ENCODE data around the gene KRTAP10-8. TPM values are rescaled to one million over a fixed set of nuclear protein-coding genes. Genes with fewer than 3 reads are reported as not detected.
A peak's percentile ranks its signal among the peaks of the same experiment; 100 is the strongest.

Gene KRTAP10-8
- total RNA-seq, 1 experiment from 2014 or later: not detected

- in situ Hi-C loops (cut with HindIII; ENCODE audit: low pct_unique_long_range_greater_than_20kb, low sequenced_read_pairs) (no loop called here), intact Hi-C loops (cut with micrococcal nuclease; ENCODE audit: unreplicated experiment) (no loop called here)
- ChIA-PET CTCF (no interaction called here), POLR2A (no interaction called here)
- H3K27me3 ChIP-seq (ENCODE audit: control insufficient read depth, insufficient read depth, low read length): no peaks in the 10 kb centered on the region
- peaks cover 2% of the 10 kb centered on the region; the same call in 1 of the 2 replicates for H3K9me3 ChIP-seq (ENCODE audit: control insufficient read depth, insufficient read depth, low read depth, low read length)
- TF ChIP-seq SIN3A (IDR thresholded peaks at IDR 0.05; ENCODE audit: borderline replicate concordance, insufficient read depth, low read depth, low read length) (no peak), CTCF (IDR thresholded peaks at IDR 0.05) (peak; percentile 17; the same call in 1 of the 2 replicates), POLR2AphosphoS5 (IDR thresholded peaks at IDR 0.05; ENCODE audit: low read depth, low read length) (no peak)
- H3K36me3 ChIP-seq (ENCODE audit: control insufficient read depth, insufficient read depth, low read length): no peaks in the 10 kb centered on the region
- no peak for DNase-seq (ENCODE audit: low read depth, low spot score)
- ATAC-seq: no peak
- H3K4me1 ChIP-seq (ENCODE audit: control insufficient read depth, insufficient read depth, low read length): no peaks in the 10 kb centered on the region
- no peak overlapping the region for H3K27ac ChIP-seq (ENCODE audit: low read length)
- H3K4me3 ChIP-seq (ENCODE audit: low read depth in 2 of 2, low read length in 2 of 2): no peak overlapping the region
- BruUV-seq (replicated peaks): no TSS peak
Measured at GRCh38 chr21:44618504-44618903, 6.6 kb downstream of the KRTAP10-8 start.

- no TSS peak for BruUV-seq (replicated peaks)
- intact Hi-C loops (cut with micrococcal nuclease; ENCODE audit: unreplicated experiment) (no loop called here), in situ Hi-C loops (cut with HindIII; ENCODE audit: low pct_unique_long_range_greater_than_20kb, low sequenced_read_pairs) (no loop called here)
- no peaks in the 10 kb centered on the region for H3K4me1 ChIP-seq (ENCODE audit: control insufficient read depth, insufficient read depth, low read length)
- no peaks in the 10 kb centered on the region for H3K36me3 ChIP-seq (ENCODE audit: control insufficient read depth, insufficient read depth, low read length)
- ATAC-seq (no peak), DNase-seq (ENCODE audit: low read depth, low spot score) (no peak)
- H3K9me3 ChIP-seq (ENCODE audit: control insufficient read depth, insufficient read depth, low read depth, low read length): peaks cover 5% of the 10 kb centered on the region; the same call in 1 of the 2 replicates
- H3K27me3 ChIP-seq (ENCODE audit: control insufficient read depth, insufficient read depth, low read length): no peaks in the 10 kb centered on the region
- no peak for TF ChIP-seq POLR2AphosphoS5 (IDR thresholded peaks at IDR 0.05; ENCODE audit: low read depth, low read length)
- ChIA-PET CTCF (no interaction called here), POLR2A (no interaction called here)
- H3K27ac ChIP-seq (ENCODE audit: low read length): no peak overlapping the region
- H3K4me3 ChIP-seq (ENCODE audit: low read depth in 2 of 2, low read length in 2 of 2): no peak overlapping the region
Measured at GRCh38 chr21:44618909-44619308, 7.0 kb downstream of the KRTAP10-8 start.

- Histone ChIP-seq H3K27ac (ENCODE audit: low read length) (no peak overlapping the region), H3K4me1 (ENCODE audit: control insufficient read depth, insufficient read depth, low read length) (no peaks in the 10 kb centered on the region), H3K4me3 (ENCODE audit: low read depth in 2 of 2, low read length in 2 of 2) (no peak overlapping the region), H3K36me3 (ENCODE audit: control insufficient read depth, insufficient read depth, low read length) (no peaks in the 10 kb centered on the region), H3K9me3 (ENCODE audit: control insufficient read depth, insufficient read depth, low read depth, low read length) (peaks cover 7% of the 10 kb centered on the region; the same call in 1 of the 2 replicates), H3K27me3 (ENCODE audit: control insufficient read depth, insufficient read depth, low read length) (no peaks in the 10 kb centered on the region)
- no TSS peak for BruUV-seq (replicated peaks)
- DNase-seq (ENCODE audit: low read depth, low spot score) (no peak), ATAC-seq (no peak)
- ChIA-PET CTCF (no interaction called here), POLR2A (no interaction called here)
- TF ChIP-seq SIN3A (IDR thresholded peaks at IDR 0.05; ENCODE audit: borderline replicate concordance, insufficient read depth, low read depth, low read length) (no peak), CTCF (IDR thresholded peaks at IDR 0.05) (no peak), TCF7L2 (IDR thresholded peaks at IDR 0.05; ENCODE audit: low read depth, low read length) (no peak), POLR2AphosphoS5 (IDR thresholded peaks at IDR 0.05; ENCODE audit: low read depth, low read length) (no peak), REST (IDR thresholded peaks at IDR 0.05; ENCODE audit: insufficient read depth in 1 of 2, low read depth in 2 of 2, low read length in 1 of 2) (no peak)
- in situ Hi-C loops (cut with HindIII; ENCODE audit: low pct_unique_long_range_greater_than_20kb, low sequenced_read_pairs): no loop called here
- intact Hi-C loops (cut with micrococcal nuclease; ENCODE audit: unreplicated experiment): no loop called here
Measured at GRCh38 chr21:44619886-44620285, 8.0 kb downstream of the KRTAP10-8 start.
